CD4-positive, alpha-beta T cell treated with Interleukin-6 at 100 ng/mL for 8 hours (primary cell): ENCODE results near the gene MYPN.
A peak's percentile ranks its signal among the peaks of the same experiment; 100 is the strongest.
"Not testable (repeated sequence)": the region's sequence is repeated elsewhere in the genome, so short reads cannot be mapped to it uniquely, and the experiment has no call there.

ENCODE experiments used
- DNase-seq: peaks from one replicate; pipeline ENCODE4 v3.0.0-alpha.2; 2020; ENCODE audit warnings: mixed read lengths, low spot score

MYPN gene

DNA sequence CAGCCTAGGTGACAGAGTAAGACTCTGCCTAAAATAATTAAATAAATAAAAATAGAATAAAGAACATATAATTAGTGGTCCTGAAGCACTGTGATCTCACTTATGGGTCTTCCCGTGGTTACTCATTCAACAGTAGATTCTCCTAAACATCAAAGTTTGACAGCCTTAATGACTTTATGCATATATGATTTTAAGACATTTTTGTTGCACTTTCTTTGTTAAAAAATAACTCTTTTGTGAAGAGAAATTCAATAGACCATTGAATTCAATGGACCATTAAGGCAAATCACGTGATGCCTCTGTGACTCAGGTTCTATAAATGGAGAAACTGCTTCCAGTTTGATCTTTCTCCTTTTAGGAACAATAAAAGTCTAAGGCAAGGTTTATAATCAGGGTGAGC is 63.0 kb downstream of the MYPN start:
- no peak for DNase-seq

DNA sequence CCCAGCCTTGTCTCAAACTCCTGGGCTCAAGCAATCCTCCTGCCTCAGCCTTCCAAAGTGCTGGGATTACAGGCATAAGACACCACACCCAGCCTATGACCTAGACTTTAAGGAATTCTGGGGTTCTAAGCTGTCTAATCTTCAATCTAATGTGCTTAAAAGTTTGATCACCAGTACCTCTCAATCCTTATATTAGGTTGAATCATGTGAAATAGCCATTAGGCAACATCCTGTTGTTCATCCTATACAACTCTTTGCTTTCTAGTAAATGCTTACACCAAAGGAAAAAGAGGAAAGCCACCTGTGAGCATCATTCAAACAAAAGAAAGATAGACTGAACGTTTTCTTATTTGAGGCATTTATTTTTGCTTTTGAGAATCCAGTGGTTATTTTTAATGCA is 66.7 kb downstream of the MYPN start:
- no peak for DNase-seq

DNA sequence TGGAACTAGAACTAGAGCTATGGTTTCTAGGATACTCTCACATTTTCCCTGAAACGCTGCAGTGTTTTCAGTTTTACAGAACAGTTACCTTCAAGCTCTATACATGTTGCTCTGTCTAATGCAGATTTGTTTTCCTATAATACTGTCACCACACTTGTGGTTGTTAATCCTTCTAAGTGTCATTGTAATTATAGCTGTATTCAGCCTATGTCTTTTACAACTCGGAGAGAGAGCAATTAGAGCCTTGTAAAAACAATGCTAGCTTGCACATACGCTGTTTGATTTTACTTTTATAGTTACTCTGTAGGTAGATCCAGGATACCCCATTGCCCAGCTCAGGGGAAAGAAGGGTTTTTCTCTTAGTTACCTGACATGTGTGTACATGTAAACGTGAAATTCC is 67.5 kb downstream of the MYPN start:
- DNase-seq, result no peak

GRCh38 chr10:68178592-68178991 is 69.3 kb downstream of the MYPN start:
- no peak for DNase-seq

DNA sequence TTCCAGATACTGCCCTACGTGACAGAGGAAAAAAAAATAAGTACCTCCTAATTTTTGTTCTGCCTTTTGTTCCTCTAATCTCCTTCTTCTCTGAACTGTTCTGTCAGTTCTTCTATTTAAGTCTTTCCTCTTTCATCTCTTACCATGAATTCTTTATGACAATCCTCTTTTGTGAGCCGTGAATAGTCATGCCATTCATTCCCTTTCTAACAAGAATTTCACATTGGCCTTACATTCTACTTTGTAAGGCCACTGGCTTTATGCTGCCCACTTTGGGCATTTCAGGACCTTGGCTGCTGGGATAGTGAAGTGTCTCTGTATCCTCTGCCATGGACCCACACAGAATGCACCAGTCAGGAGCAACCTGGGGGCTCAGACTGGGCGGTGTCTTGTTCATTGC is 69.7 kb downstream of the MYPN start:
- DNase-seq, result no peak

GRCh38 chr10:68180490-68180889 is 71.2 kb downstream of the MYPN start:
- DNase-seq, result no peak

- DNase-seq, result no peak
Measured at GRCh38 chr10:68184546-68184945, 75.3 kb downstream of the MYPN start.

DNA sequence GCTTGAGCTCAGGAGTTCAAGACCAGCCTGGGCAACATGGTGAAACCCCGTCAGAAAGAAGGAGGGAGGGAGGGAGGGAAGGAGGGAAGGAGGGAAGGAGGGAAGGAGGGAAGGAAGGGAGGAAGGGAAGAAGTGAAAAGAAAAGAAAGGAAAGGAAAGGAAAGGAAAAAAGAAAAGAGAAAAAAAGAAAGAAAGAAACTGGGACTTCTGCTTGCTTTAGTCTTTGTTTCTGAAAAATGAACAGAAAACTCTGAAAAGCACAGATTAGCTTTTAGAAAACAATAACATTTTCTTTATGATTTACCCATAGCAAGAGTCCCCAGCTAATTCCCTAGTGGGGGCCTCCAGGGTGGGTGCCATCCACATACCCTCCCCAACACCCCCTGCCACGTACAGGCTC is 75.8 kb downstream of the MYPN start:
- no peak for DNase-seq

GRCh38 chr10:68188835-68189234 is 79.5 kb downstream of the MYPN start:
- DNase-seq, result no peak

DNA sequence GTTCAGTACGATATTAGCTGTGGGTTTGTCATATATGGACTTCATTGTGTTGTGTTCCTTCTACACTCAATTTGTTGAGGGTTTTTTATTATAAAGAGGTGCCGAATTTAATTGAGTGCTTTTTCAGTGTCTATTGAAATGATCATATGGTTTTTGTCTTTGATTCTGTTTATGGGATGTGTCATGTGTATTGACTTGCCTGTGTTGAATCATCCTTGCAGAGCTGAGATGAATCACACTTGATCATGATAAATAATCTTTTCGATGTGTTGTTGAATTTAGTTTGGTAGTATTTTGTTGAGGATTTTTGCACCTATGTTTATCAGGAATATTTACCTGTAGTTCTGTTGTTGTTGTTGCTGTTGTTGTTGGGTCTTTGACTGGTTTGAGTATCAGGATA is 82.8 kb downstream of the MYPN start:
- DNase-seq, result no peak

GRCh38 chr10:68194290-68194689 is 85.0 kb downstream of the MYPN start:
- no peak for DNase-seq

GRCh38 chr10:68195776-68196175 is 86.5 kb downstream of the MYPN start:
- DNase-seq, result not testable (repeated sequence)

DNA sequence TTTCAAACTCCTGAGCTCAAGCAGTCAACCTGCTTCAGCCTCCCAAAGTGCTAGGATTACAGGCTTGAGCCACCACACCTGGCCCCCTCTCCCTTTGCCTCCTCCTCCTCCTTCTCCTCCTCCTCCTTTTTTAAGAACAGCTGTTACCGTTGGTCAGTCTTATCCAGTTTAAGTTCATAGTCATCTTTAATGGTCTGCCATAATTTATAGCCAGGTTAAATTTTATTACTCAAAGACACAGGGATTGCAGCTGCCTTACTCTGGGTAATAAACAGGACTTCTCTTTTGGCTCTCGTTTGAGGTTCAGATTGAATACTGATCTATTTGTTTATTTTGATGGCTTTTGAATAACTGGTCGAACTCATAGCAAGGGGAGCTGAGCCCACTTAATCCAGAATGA is 87.4 kb downstream of the MYPN start:
- no peak for DNase-seq

DNA sequence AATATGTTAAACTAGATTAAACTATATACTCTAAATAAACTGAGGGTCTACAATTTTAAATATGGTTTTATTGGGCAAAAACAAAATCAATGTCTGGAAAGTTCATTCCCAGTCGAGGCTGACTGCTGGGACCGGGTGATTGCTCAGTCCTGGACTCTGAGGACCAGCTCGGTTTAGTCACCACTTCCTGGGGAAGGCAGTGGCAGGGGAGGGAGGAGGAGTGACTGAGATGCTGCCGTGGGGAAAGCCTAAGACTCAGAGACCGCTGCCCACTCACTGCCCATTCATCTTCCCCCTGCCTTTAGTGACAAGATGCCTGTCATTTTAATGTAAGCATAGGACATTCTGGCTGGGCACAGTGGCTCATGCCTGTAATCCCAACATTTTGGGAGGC is 93.7 kb downstream of the MYPN start:
- DNase-seq, result no peak

DNA sequence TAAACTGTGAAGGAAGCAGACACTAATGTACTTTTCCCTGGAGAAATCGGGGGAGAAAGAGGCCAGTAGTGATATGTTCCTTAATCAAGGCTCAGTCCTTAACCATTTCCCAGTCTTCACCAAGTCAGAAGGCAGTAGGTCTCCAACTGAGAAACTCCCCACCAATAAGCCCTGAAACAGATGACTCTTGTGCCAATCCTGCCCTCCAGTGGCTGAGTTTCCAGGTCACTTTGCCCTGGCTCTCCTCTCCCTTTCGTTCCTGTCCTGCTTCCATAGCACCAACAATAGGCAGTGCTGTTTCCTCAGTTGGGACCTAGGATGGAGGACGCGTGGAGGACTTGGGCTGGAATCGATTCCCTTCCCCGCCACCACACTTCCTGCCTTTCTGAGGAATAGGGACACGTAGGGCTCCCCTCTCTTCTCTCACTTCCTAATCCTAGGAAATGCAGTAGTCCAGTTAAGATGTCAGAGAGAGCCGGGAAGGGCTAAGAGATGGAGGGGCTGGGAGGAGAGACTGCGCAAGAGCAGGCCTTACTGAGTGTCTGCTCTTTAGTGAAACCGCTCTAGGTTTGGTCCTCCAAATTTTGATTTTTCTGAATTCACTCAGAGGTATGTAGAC is 99.2 kb downstream of the MYPN start:
- no peak for DNase-seq

DNA sequence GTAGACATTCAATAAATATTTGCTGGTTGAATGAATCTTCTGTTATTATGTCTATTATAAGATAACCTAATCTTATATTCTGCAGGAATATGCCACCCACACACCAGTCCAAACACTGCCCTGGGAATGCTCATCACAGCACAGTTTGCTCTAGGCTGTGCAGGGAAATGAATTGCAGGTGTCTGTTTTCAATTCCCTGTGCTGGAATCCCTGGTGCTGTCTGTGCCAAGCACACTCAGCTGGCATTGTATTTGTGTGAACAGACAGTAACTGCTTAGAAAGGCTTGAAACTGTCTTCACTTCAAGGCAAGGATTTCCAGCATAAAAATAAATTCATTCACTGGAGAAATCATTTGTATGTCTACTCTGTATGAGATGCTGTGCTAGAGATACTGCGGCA is 102.4 kb downstream of the MYPN start:
- no peak for DNase-seq

- DNase-seq, result peak; percentile 17
Measured at GRCh38 chr10:68212721-68213352, 103.5 kb downstream of the MYPN start.

DNA sequence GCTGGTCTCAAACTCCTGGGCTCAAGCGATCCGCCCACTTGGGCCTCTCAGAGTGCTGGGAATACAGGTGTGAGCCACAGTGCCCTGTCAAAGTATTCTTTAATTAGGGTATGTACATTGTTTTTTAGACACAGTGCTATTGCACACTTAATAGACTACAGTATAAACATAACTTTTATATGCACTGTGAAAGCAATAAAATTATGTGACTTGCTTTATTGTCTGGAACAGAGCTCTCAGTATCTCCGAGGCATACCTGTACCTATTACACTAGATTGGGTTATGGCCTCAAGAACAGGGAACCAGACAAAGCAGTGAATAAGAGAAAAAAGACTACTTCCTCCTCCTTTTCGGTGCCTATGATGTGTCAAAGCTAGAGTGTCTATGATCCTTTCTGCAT is 109.5 kb downstream of the MYPN start:
- no peak for DNase-seq

DNA sequence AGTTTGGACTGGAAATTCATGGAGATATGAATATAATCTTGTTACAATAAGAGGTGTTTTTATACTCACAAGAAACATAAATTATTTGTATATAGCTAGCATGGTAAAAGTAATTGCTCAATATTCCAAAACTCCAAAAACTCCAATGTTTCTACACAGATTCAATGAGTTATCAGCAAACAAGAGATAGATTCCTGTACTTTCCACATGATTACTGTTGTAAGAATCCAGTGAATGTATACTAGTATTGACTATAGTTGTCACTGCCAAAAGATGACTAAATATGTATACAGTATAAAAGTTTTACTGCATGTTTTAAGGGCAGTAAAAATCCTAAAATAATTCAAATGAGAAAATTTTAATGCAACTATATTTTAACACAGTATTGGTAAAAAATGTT is 111.9 kb downstream of the MYPN start:
- no peak for DNase-seq

GRCh38 chr10:68222391-68222790 is 113.1 kb downstream of the MYPN start:
- no peak for DNase-seq

DNA sequence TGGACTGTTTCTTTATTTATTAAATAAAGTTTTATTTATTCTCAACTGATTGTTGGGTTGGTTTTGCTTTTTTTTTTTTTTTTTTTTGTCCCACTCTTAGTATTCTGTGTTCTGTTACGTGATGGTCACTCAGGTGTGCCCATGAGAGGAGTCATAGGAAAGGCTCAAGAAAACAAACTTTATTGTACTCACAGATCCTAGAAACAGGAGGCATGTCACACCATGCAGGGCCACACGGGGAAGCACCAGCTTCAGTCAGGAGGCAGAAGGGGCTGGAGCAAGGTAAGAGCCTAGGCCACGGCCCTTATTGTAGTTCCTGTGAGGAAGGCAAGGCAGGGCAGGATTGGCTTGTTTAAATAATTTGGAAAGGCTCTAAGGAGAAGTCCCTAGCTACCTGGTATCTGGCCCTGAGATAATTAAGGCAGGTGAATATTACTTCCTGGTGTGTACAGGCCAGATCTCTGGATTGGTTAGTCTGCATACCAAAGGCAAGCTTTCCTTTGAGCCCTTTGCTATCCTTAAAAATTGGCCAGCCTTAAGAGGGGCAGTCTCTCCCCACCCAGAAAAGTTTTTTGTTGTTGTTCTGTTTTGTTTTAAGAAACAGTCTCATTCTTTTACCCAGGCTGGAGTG is 114.4 kb downstream of the MYPN start:
- no peak for DNase-seq

DNA sequence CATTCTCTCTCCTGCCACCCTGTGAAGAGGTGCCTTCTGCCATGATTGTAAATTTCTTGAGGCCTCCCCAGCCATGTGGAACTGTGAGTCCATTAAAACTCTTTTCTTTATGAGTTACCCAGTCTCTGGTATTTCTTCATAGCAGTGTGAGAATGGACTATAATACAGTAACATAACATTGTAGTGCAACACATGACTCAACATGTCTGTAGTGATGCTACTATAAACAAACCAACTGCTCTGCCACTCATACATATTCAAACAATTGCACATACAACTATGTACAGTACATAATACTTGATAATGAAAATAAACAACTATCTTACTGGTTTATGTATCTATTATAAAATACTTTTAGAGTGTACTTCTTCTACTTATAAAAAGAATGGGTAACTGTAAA is 115.5 kb downstream of the MYPN start:
- no peak for DNase-seq

- no peak for DNase-seq
Measured at GRCh38 chr10:68230268-68230667, 121.0 kb downstream of the MYPN start.
